ENCODE measurements around the gene LRRC31.

- TF ChIP-seq, protein P1, sequence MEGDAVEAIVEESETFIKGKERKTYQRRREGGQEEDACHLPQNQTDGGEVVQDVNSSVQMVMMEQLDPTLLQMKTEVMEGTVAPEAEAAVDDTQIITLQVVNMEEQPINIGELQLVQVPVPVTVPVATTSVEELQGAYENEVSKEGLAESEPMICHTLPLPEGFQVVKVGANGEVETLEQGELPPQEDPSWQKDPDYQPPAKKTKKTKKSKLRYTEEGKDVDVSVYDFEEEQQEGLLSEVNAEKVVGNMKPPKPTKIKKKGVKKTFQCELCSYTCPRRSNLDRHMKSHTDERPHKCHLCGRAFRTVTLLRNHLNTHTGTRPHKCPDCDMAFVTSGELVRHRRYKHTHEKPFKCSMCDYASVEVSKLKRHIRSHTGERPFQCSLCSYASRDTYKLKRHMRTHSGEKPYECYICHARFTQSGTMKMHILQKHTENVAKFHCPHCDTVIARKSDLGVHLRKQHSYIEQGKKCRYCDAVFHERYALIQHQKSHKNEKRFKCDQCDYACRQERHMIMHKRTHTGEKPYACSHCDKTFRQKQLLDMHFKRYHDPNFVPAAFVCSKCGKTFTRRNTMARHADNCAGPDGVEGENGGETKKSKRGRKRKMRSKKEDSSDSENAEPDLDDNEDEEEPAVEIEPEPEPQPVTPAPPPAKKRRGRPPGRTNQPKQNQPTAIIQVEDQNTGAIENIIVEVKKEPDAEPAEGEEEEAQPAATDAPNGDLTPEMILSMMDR (conservative IDR thresholded peaks at IDR 0.05; ENCODE audit: low read depth in 2 of 2), result no peak
- TF ChIP-seq CREB1 (CRISPR knock-in tag; IDR thresholded peaks at IDR 0.05; ENCODE audit: low read depth), result no peak
- no peak for TF ChIP-seq POLR2AphosphoS5 (IDR thresholded peaks at IDR 0.05; ENCODE audit: low read depth)
- TF ChIP-seq REST (IDR thresholded peaks at IDR 0.05; ENCODE audit: unreplicated experiment), result no peak
- TF ChIP-seq EZH2phosphoT487 (IDR thresholded peaks at IDR 0.05; ENCODE audit: unreplicated experiment), result no peak
- TF ChIP-seq EZH2 (IDR thresholded peaks at IDR 0.05; ENCODE audit: low read depth, unreplicated experiment), result no peak
- TF ChIP-seq, protein P2, sequence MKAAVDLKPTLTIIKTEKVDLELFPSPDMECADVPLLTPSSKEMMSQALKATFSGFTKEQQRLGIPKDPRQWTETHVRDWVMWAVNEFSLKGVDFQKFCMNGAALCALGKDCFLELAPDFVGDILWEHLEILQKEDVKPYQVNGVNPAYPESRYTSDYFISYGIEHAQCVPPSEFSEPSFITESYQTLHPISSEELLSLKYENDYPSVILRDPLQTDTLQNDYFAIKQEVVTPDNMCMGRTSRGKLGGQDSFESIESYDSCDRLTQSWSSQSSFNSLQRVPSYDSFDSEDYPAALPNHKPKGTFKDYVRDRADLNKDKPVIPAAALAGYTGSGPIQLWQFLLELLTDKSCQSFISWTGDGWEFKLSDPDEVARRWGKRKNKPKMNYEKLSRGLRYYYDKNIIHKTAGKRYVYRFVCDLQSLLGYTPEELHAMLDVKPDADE (IDR thresholded peaks at IDR 0.05), result no peak
- TF ChIP-seq NANOG (IDR thresholded peaks at IDR 0.05; ENCODE audit: borderline replicate concordance), result no peak
- TF ChIP-seq JUNB (IDR thresholded peaks at IDR 0.05; ENCODE audit: unreplicated experiment), result no peak
- no peak for TF ChIP-seq ZNF114 (CRISPR knock-in tag; IDR thresholded peaks at IDR 0.05)
Observed at GRCh38 chr3:169846458-169847193, 23.1 kb downstream of the LRRC31 start.
